SK-N-MC (cell line): Measurements from ENCODE around the gene MIPOL1.
A peak's percentile ranks its signal among the peaks of the same experiment; 100 is the strongest.
"Not testable (repeated sequence)": the region's sequence is repeated elsewhere in the genome, so short reads cannot be mapped to it uniquely, and the experiment has no call there.

ENCODE experiments used
- DNase-seq: peaks from one replicate; pipeline ENCODE4 v3.0.0-alpha.2; 2011; ENCODE audit warnings: low read depth, low spot score
- H3K27ac ChIP-seq: fragments of 200-600 bp; sonication (generic); 2 replicates; pipeline ENCODE4 v1.5.1; 2016; ENCODE audit warnings: mixed run types
- H3K36me3 ChIP-seq: fragments of 200-600 bp; sonication (generic); 2 replicates; pipeline ENCODE4 v1.6.1; 2017; ENCODE audit warnings: antibody characterized with exemption, low read length, mixed read lengths; ENCODE audit not compliant: insufficient read depth
- H3K4me3 ChIP-seq: fragments of 200-600 bp; sonication (generic); 2 replicates; pipeline ENCODE4 v1.5.1; 2016
- H3K9ac ChIP-seq: fragments of 200-600 bp; sonication (generic); 2 replicates; pipeline ENCODE4 v1.8.0; 2017; ENCODE audit warnings: mixed run types, mixed read lengths; ENCODE audit not compliant: insufficient read length
- H3K9me3 ChIP-seq: fragments of 200-600 bp; sonication (generic); 2 replicates; pipeline ENCODE4 v1.6.1; 2017; ENCODE audit warnings: low read depth, mild to moderate bottlenecking, antibody characterized with exemption, low read length, moderate library complexity, mixed read lengths
- EZH2 ChIP-seq: fragments of 200-600 bp; sonication (generic); IDR thresholded peaks from one replicate; pipeline ENCODE4 v1.6.1; 2017; ENCODE audit warnings: antibody characterized with exemption
- FOXP2 ChIP-seq: optimal IDR thresholded peaks from 2 replicates; pipeline ENCODE3; 2011; ENCODE audit warnings: mild to moderate bottlenecking, moderate library complexity; ENCODE audit not compliant: insufficient read depth; ENCODE audit errors: extremely low read length, control extremely low read depth
- POLR2AphosphoS5 ChIP-seq: IDR thresholded peaks from 2 replicates; pipeline ENCODE4 v1.6.1; 2012; ENCODE audit warnings: mild to moderate bottlenecking, low read depth, low read length, borderline replicate concordance

The MIPOL1 gene

GRCh38 chr14:37197421-37198272, at the start of gene MIPOL1:
Gene MIPOL1, plus strand, starts transcription at chr14:37197937. Its CDS starts 49,952 bp downstream, at chr14:37247889.
- peak within 1 kb of the TSS; percentile 99 for H3K4me3 ChIP-seq
- H3K9ac ChIP-seq, result peak within 1 kb of the TSS; percentile 90
- TF ChIP-seq EZH2 (no peak), POLR2AphosphoS5 (peak; percentile 90), FOXP2 (no peak)
- H3K36me3 ChIP-seq, result peaks cover 10% of the 10 kb centered on the region; the same call in 1 of the 2 replicates
- no peaks in the 10 kb centered on the region for H3K9me3 ChIP-seq
- DNase-seq, result peak; percentile 18
- H3K27ac ChIP-seq, result peak within 1 kb of the TSS; percentile 89

- TF ChIP-seq POLR2AphosphoS5 (no peak), EZH2 (no peak), FOXP2 (no peak)
- Histone ChIP-seq H3K27ac (no peak overlapping the region), H3K36me3 (no peaks in the 10 kb centered on the region), H3K9me3 (peaks cover 3% of the 10 kb centered on the region; the same call in 1 of the 2 replicates), H3K9ac (no peak overlapping the region), H3K4me3 (no peak overlapping the region)
- peak; percentile 64 for DNase-seq
Measured at GRCh38 chr14:37150414-37150813, 47.3 kb upstream of the MIPOL1 start.

DNA sequence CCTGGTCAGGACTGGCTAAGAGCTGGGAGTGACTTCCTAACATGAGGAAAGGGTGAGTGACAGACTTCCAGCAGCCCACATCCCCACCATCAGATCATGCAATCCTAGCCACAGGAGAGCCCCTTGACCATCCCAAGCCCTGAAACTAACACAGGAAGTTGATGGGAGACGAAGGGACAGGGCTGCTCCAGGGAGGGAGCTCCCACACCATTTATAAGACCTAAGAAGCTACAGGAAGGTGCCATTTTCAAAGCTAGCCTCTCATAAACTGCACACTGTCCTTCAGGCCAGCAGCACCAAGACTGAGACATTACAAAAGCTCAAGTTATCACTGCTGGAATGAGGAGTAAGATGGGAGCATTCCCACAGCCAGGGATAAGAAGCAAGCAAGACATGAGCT, 44.7 kb upstream of the MIPOL1 start:
- Histone ChIP-seq H3K9me3 (peaks cover 3% of the 10 kb centered on the region; the same call in 1 of the 2 replicates), H3K9ac (no peak overlapping the region), H3K27ac (no peak overlapping the region), H3K4me3 (no peak overlapping the region), H3K36me3 (no peaks in the 10 kb centered on the region)
- no peak for TF ChIP-seq EZH2
- TF ChIP-seq POLR2AphosphoS5, result no peak
- TF ChIP-seq FOXP2, result no peak
- DNase-seq, result no peak

DNA sequence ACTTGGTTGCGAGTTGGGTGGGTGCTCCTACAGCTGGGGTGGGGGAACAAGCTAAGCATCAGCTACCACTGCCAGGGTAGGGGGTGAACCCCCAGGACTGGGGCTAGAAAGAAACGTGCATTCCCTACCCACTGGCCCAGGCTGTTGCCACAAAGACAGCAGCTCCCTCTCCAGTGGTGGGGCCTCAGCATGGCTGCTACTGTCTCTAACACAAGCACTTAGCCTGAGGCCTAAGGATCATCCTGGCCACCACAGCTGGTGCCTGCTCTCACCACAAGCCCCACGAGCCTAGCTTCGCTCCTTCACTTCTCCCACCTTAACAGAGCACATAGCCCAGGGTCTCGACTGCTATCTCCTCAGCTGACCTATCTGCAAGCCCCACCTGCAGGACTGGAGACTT, 44.3 kb upstream of the MIPOL1 start:
- Histone ChIP-seq H3K9ac (no peak overlapping the region), H3K9me3 (peaks cover 3% of the 10 kb centered on the region; the same call in 1 of the 2 replicates), H3K27ac (no peak overlapping the region), H3K4me3 (no peak overlapping the region), H3K36me3 (no peaks in the 10 kb centered on the region)
- DNase-seq, result no peak
- TF ChIP-seq POLR2AphosphoS5, result no peak
- no peak for TF ChIP-seq EZH2
- no peak for TF ChIP-seq FOXP2

DNA sequence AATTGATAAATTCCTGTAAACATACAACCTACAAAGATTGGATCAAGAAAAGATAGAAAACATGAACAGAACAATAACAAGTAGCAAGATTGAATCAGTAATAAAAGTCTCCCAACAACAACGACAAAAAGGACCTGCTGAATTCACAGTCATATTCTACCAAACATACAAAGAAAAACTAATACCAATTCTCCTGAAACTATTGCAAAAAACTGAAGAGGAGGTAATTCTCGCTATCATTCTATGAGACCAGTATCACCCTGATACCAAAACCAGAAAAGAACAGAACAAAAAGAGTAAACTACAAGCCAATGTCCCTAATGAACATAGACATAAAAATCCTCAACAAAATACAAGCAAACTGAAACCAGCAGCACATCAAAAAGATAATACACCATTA, 39.8 kb upstream of the MIPOL1 start:
- H3K27ac ChIP-seq, result no peak overlapping the region
- TF ChIP-seq POLR2AphosphoS5 (no peak), EZH2 (no peak), FOXP2 (no peak)
- DNase-seq, result no peak
- H3K4me3 ChIP-seq, result no peak overlapping the region
- H3K36me3 ChIP-seq, result no peaks in the 10 kb centered on the region
- H3K9ac ChIP-seq, result no peak overlapping the region
- H3K9me3 ChIP-seq, result peaks cover 7% of the 10 kb centered on the region; the same call in 1 of the 2 replicates

DNA sequence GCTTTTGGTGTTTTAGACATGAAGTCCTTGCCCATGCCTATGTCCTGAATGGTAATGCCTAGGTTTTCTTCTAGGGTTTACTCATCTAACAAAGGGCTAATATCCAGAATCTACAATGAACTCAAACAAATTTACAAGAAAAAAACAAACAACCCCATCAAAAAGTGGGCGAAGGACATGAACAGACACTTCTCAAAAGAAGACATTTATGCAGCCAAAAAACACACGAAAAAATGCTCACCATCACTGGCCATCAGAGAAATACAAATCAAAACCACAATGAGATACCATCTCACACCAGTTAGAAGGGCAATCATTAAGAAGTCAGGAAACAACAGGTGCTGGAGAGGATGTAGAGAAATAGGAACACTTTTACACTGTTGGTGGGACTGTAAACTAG, 35.4 kb upstream of the MIPOL1 start:
- not testable (repeated sequence) for H3K9me3 ChIP-seq, H3K4me3 ChIP-seq, DNase-seq, H3K36me3 ChIP-seq, H3K9ac ChIP-seq, H3K27ac ChIP-seq

GRCh38 chr14:37165794-37166193, 31.9 kb upstream of the MIPOL1 start:
- no peaks in the 10 kb centered on the region for H3K36me3 ChIP-seq
- no peak overlapping the region for H3K27ac ChIP-seq
- no peak for DNase-seq
- H3K9me3 ChIP-seq, result no peaks in the 10 kb centered on the region
- TF ChIP-seq FOXP2 (no peak), POLR2AphosphoS5 (no peak), EZH2 (no peak)
- H3K4me3 ChIP-seq, result no peak overlapping the region
- H3K9ac ChIP-seq, result no peak overlapping the region

DNA sequence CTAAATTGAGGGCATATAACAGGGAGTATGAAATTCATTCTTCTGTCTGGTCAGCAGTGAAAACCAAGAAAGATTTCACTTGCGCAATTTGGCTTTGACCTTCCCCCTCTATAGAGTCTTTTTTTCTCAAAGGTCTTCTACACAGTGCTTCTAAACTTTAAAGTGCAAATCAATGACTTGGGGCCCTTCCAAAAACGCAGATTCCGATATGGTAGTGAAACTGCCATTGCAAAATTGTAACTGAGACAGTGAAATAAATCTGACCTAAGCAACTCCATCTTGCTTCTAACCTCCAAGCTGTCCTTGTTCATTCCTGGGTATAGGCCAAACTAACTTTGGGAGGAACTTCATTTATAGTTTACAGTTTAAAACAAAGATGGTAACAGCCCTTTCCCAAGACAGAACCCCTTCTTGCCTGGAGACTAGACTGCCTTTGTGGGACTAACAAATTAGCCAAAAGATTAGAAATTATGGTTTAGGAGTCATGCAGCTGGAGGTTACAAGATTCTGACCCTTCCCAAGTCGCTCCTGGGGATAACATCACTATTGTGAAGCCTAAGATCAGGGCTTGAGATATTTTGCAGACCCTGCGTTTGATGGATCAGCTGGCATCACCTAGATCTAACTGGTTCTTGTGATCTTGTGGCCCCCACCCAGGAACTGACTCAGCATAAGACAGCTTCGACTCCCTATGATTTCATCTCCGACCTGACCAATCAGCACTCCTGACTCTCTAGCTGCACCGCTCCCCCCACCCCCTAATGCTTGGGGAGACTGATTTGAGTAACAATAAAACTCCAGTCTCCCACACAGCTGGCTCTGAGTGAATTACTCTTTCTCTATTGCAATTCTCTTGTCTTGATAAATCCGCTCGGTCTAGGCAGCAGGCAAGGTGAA, 30.3 kb upstream of the MIPOL1 start:
- TF ChIP-seq POLR2AphosphoS5 (no peak), FOXP2 (no peak), EZH2 (no peak)
- Histone ChIP-seq H3K36me3 (no peaks in the 10 kb centered on the region), H3K27ac (no peak overlapping the region), H3K9me3 (no peaks in the 10 kb centered on the region), H3K9ac (no peak overlapping the region), H3K4me3 (no peak overlapping the region)
- no peak for DNase-seq
